ENCODE results near the gene CMTM1.

CMTM1 gene

GRCh38 chr16:66574081-66574480, 7.8 kb downstream of the CMTM1 start:
- TF ChIP-seq CTCF (IDR thresholded peaks at IDR 0.05; ENCODE audit: low read depth, low read length, poor library complexity, severe bottlenecking) (no peak), EZH2phosphoT487 (IDR thresholded peaks at IDR 0.05; ENCODE audit: borderline replicate concordance, low read length) (no peak)

GRCh38 chr16:66574531-66574930, 8.3 kb downstream of the CMTM1 start:
- no peak overlapping the region for H3K4me2 ChIP-seq (ENCODE audit: low read length)
- H3K36me3 ChIP-seq (ENCODE audit: control insufficient read depth, low read length), result no peaks in the 10 kb centered on the region
- H3K27me3 ChIP-seq (ENCODE audit: control insufficient read depth, low read length), result no peaks in the 10 kb centered on the region
- H3K4me1 ChIP-seq (ENCODE audit: control insufficient read depth, low read length), result no peaks in the 10 kb centered on the region
- H3F3A ChIP-seq (ENCODE audit: control insufficient read depth, insufficient read depth), result no peaks in the 10 kb centered on the region
- TF ChIP-seq CTCF (IDR thresholded peaks at IDR 0.05; ENCODE audit: low read depth, low read length, poor library complexity, severe bottlenecking), result no peak
- TF ChIP-seq EZH2phosphoT487 (IDR thresholded peaks at IDR 0.05; ENCODE audit: borderline replicate concordance, low read length), result no peak
- no peaks in the 10 kb centered on the region for H4K20me1 ChIP-seq (ENCODE audit: control insufficient read depth, insufficient read depth, low read depth, low read length)
- H3K9me3 ChIP-seq (ENCODE audit: control insufficient read depth, insufficient read depth, low read length), result no peaks in the 10 kb centered on the region
- no peaks in the 10 kb centered on the region for H3K9me2 ChIP-seq (replicated peaks; ENCODE audit: control insufficient read depth, low read length)
- no peak overlapping the region for H3K4me3 ChIP-seq (ENCODE audit: low read length)
- H3K79me2 ChIP-seq (ENCODE audit: control insufficient read depth, low read length), result no peaks in the 10 kb centered on the region
- H3K27ac ChIP-seq (ENCODE audit: low read depth, low read length), result no peak overlapping the region

More at GRCh38 chr16:66574081-66574480, 7.8 kb downstream of the CMTM1 start:
- H4K20me1 ChIP-seq (ENCODE audit: control insufficient read depth, insufficient read depth, low read depth, low read length), result no peaks in the 10 kb centered on the region
- H3K79me2 ChIP-seq (ENCODE audit: control insufficient read depth, low read length), result no peaks in the 10 kb centered on the region
- no peaks in the 10 kb centered on the region for H3K27me3 ChIP-seq (ENCODE audit: control insufficient read depth, low read length)
- H3K4me3 ChIP-seq (ENCODE audit: low read length), result no peak overlapping the region
- no peaks in the 10 kb centered on the region for H3K36me3 ChIP-seq (ENCODE audit: control insufficient read depth, low read length)
- H3K9me2 ChIP-seq (replicated peaks; ENCODE audit: control insufficient read depth, low read length), result no peaks in the 10 kb centered on the region
- H3K27ac ChIP-seq (ENCODE audit: low read depth, low read length), result no peak overlapping the region
- H3K4me2 ChIP-seq (ENCODE audit: low read length), result no peak overlapping the region
- 0 out of 2 replicates have a peak, but pooled peaks cover 2% of the 10 kb centered on the region for H3F3A ChIP-seq (ENCODE audit: control insufficient read depth, insufficient read depth)
- no peaks in the 10 kb centered on the region for H3K9me3 ChIP-seq (ENCODE audit: control insufficient read depth, insufficient read depth, low read length)
- H3K4me1 ChIP-seq (ENCODE audit: control insufficient read depth, low read length), result no peaks in the 10 kb centered on the region

GRCh38 chr16:66575060-66575459, 8.8 kb downstream of the CMTM1 start:
- TF ChIP-seq CTCF (IDR thresholded peaks at IDR 0.05; ENCODE audit: low read depth, low read length, poor library complexity, severe bottlenecking), result no peak
- no peak for TF ChIP-seq EZH2phosphoT487 (IDR thresholded peaks at IDR 0.05; ENCODE audit: borderline replicate concordance, low read length)
- H3K4me2 ChIP-seq (ENCODE audit: low read length), result no peak overlapping the region

More at GRCh38 chr16:66575060-66575459, 8.8 kb downstream of the CMTM1 start:
- no peak overlapping the region for H3K27ac ChIP-seq (ENCODE audit: low read depth, low read length)
- no peaks in the 10 kb centered on the region for H3K9me3 ChIP-seq (ENCODE audit: control insufficient read depth, insufficient read depth, low read length)
- H3K9me2 ChIP-seq (replicated peaks; ENCODE audit: control insufficient read depth, low read length), result no peaks in the 10 kb centered on the region
- H3F3A ChIP-seq (ENCODE audit: control insufficient read depth, insufficient read depth), result no peaks in the 10 kb centered on the region
- H3K27me3 ChIP-seq (ENCODE audit: control insufficient read depth, low read length), result no peaks in the 10 kb centered on the region
- no peaks in the 10 kb centered on the region for H3K36me3 ChIP-seq (ENCODE audit: control insufficient read depth, low read length)
- no peaks in the 10 kb centered on the region for H4K20me1 ChIP-seq (ENCODE audit: control insufficient read depth, insufficient read depth, low read depth, low read length)
- no peaks in the 10 kb centered on the region for H3K79me2 ChIP-seq (ENCODE audit: control insufficient read depth, low read length)
- H3K4me1 ChIP-seq (ENCODE audit: control insufficient read depth, low read length), result no peaks in the 10 kb centered on the region
- no peak overlapping the region for H3K4me3 ChIP-seq (ENCODE audit: low read length)
